Neural cell (in vitro differentiated cells): ENCODE measurements around the gene MAP2K6. TPM values are rescaled to one million over a fixed set of nuclear protein-coding genes. Genes with fewer than 3 reads are reported as not detected.
A peak's percentile ranks its signal among the peaks of the same experiment; 100 is the strongest.

Experiments
- H2AFZ ChIP-seq: fragments of 200-600, 300-800 bp; sonication (generic), shearing (Covaris generic); 2 replicates; pipeline ENCODE4 v1.6.0; 2014; ENCODE audit warnings: low read depth, mild to moderate bottlenecking, antibody characterized with exemption, low read length, moderate library complexity
- H3F3A ChIP-seq: fragments of 200-600 bp; shearing (Covaris generic); 2 replicates; pipeline ENCODE4 v1.6.1; 2016; ENCODE audit warnings: mild to moderate bottlenecking, moderate library complexity, mixed read lengths, antibody characterized with exemption, low read length; ENCODE audit not compliant: insufficient read depth, poor library complexity, severe bottlenecking
- H3K27ac ChIP-seq: fragments of 200-600, 300-800 bp; sonication (generic), shearing (Covaris generic); 2 replicates; pipeline ENCODE4 v1.5.1; 2014; ENCODE audit warnings: mild to moderate bottlenecking, low read length, moderate library complexity
- H3K27me3 ChIP-seq: fragments of 300-800, 200-600 bp; sonication (generic), shearing (Covaris generic); 2 replicates; pipeline ENCODE4 v1.6.0; 2014; ENCODE audit warnings: mild to moderate bottlenecking, low read depth, low read length, moderate library complexity; ENCODE audit not compliant: insufficient read depth
- H3K36me3 ChIP-seq: fragments of 300-800, 200-600 bp; sonication (generic), shearing (Covaris generic); 2 replicates; pipeline ENCODE4 v1.5.1; 2014; ENCODE audit warnings: mild to moderate bottlenecking, antibody characterized with exemption, low read length, moderate library complexity; ENCODE audit not compliant: insufficient read depth
- H3K4me2 ChIP-seq: fragments of 300-800, 200-600 bp; sonication (generic), shearing (Covaris generic); 2 replicates; pipeline ENCODE4 v1.6.0; 2014; ENCODE audit warnings: mild to moderate bottlenecking, low read length
- H3K4me3 ChIP-seq: fragments of 300-800, 200-600 bp; sonication (generic), shearing (Covaris generic); 2 replicates; pipeline ENCODE4 v1.5.1; 2014; ENCODE audit warnings: mild to moderate bottlenecking, low read length, moderate library complexity
- H3K79me2 ChIP-seq: fragments of 200-600 bp; shearing (Covaris generic); replicated peaks from 2 replicates; pipeline ENCODE4 v1.6.0; 2014; ENCODE audit warnings: mild to moderate bottlenecking, low read length, moderate library complexity; ENCODE audit not compliant: insufficient read depth
- H3K9ac ChIP-seq: fragments of 300-800, 200-600 bp; sonication (generic), shearing (Covaris generic); 2 replicates; pipeline ENCODE4 v1.6.1; 2016; ENCODE audit warnings: mild to moderate bottlenecking, low read length, mixed read lengths
- H3K9me2 ChIP-seq: fragments of 200-600 bp; shearing (Covaris generic); 2 replicates; pipeline ENCODE4 v1.6.1; 2016; ENCODE audit warnings: mild to moderate bottlenecking, low read length, mixed read lengths; ENCODE audit not compliant: insufficient read depth
- H3K9me3 ChIP-seq: fragments of 200-600, 300-800 bp; sonication (generic), shearing (Covaris generic); 2 replicates; pipeline ENCODE4 v1.6.1; 2016; ENCODE audit warnings: mild to moderate bottlenecking, mixed run types, low read length, moderate library complexity, mixed read lengths
- H4K20me1 ChIP-seq: fragments of 200-600 bp; shearing (Covaris generic); 2 replicates; pipeline ENCODE4 v1.6.1; 2016; ENCODE audit warnings: mild to moderate bottlenecking, mixed run types; ENCODE audit not compliant: insufficient read depth
- EP300 ChIP-seq: fragments of 450-650 bp; conservative IDR thresholded peaks from 2 replicates; pipeline ENCODE4 v1.6.1; 2014; ENCODE audit warnings: antibody characterized with exemption, mild to moderate bottlenecking, moderate library complexity; ENCODE audit not compliant: poor library complexity, severe bottlenecking
- EZH2 ChIP-seq: fragments of 200-600, 300-800 bp; shearing (Covaris generic), sonication (generic); IDR thresholded peaks from 2 replicates; pipeline ENCODE4 v1.6.1; 2014; ENCODE audit warnings: antibody characterized with exemption, low read length, borderline replicate concordance, mild to moderate bottlenecking; ENCODE audit not compliant: insufficient read depth, poor library complexity, severe bottlenecking
- MXI1 ChIP-seq: fragments of 450-650 bp; conservative IDR thresholded peaks from 2 replicates; pipeline ENCODE4 v1.6.1; 2014; ENCODE audit warnings: antibody characterized with exemption, mild to moderate bottlenecking; ENCODE audit not compliant: poor library complexity, severe bottlenecking
- POLR2AphosphoS5 ChIP-seq: IDR thresholded peaks from 2 replicates; pipeline ENCODE4 v1.6.1; 2012
- RAD21 ChIP-seq: fragments of 450-650 bp; conservative IDR thresholded peaks from 2 replicates; pipeline ENCODE4 v1.6.1; 2014; ENCODE audit warnings: antibody characterized with exemption, mild to moderate bottlenecking, moderate library complexity
- SMC3 ChIP-seq: fragments of 450-650 bp; conservative IDR thresholded peaks from 2 replicates; pipeline ENCODE4 v1.6.1; 2014; ENCODE audit warnings: antibody characterized with exemption, mild to moderate bottlenecking, moderate library complexity; ENCODE audit not compliant: poor library complexity
- TAF1 ChIP-seq: IDR thresholded peaks from 2 replicates; pipeline ENCODE4 v1.6.1; 2012; ENCODE audit warnings: low read depth
- polyA minus RNA-seq: library from RNA; depleted of rRNA, polyadenylated mRNA; stranded (reverse); fragments of >200 nt; gene quantifications from 2 replicates; pipeline ENCODE4 v1.2.3, GENCODE V29; 2014
- polyA plus RNA-seq: library from polyadenylated mRNA; depleted of rRNA; stranded (reverse); fragments of >200 nt; gene quantifications from 2 replicates; pipeline ENCODE4 v1.2.3, GENCODE V29; 2014
- TF ChIP-seq, protein P1 (sequence below): IDR thresholded peaks from 2 replicates; pipeline ENCODE4 v1.6.1; 2012; ENCODE audit warnings: borderline replicate concordance
- TF ChIP-seq, protein P2 (sequence below): fragments of 450-650 bp; IDR thresholded peaks from 2 replicates; pipeline ENCODE4 v1.5.1; 2014; ENCODE audit warnings: antibody characterized with exemption, mild to moderate bottlenecking, moderate library complexity; ENCODE audit not compliant: poor library complexity, severe bottlenecking

The MAP2K6 gene
- polyA plus RNA-seq (9.1 and 10.5 TPM in 2 replicates), polyA minus RNA-seq (32.4 and 41.8 TPM in 2 replicates)

DNA sequence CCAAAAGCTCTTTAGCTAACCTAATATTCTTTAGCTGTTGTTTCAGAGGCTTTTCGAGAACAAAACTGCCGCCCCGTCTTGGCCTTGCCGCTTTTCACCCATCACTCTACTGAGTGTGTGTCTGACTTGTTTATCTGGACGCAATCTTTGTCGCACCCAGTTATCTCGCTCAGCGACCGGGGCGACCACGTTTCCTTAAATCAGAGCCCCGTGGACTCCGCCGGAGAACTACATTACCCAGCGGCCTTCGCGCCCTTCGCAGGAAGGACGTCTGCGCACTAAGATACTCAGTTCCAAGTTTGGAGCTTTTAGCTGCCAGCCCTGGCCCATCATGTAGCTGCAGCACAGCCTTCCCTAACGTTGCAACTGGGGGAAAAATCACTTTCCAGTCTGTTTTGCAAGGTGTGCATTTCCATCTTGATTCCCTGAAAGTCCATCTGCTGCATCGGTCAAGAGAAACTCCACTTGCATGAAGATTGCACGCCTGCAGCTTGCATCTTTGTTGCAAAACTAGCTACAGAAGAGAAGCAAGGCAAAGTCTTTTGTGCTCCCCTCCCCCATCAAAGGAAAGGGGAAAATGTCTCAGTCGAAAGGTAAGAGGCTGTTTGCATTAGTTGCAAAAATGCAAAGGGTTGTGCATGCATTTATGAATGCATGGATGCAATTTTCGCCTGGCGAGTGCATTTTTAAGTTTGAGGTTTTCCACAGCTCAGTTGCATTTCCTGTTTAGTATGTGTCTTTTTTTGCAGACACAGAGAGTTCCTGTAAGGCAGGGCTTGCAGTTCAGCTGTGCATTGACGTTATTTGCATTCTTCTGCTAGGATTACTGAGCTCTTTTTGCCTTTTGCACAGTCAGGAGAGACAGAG is at the start of gene MAP2K6:
TSS of gene MAP2K6 (plus strand) at position 290 of the 867 bp plus-strand sequence. CDS start at position 578, 288 bp downstream.
- Histone ChIP-seq H3K4me3 (peak within 1 kb of the TSS; percentile 74), H3K36me3 (no peaks in the 10 kb centered on the region), H3F3A (no peaks in the 10 kb centered on the region), H3K27me3 (no peaks in the 10 kb centered on the region), H4K20me1 (no peaks in the 10 kb centered on the region), H3K9ac (peak within 1 kb of the TSS; percentile 46), H3K79me2 (peaks cover 38% of the 10 kb centered on the region), H3K9me2 (no peaks in the 10 kb centered on the region), H3K27ac (peak within 1 kb of the TSS; percentile 41), H3K4me2 (peak within 1 kb of the TSS; percentile 83), H3K9me3 (no peaks in the 10 kb centered on the region), H2AFZ (peak within 1 kb of the TSS; percentile 83)
- peak; percentile 41 for TF ChIP-seq SMC3
- TF ChIP-seq, protein P1, sequence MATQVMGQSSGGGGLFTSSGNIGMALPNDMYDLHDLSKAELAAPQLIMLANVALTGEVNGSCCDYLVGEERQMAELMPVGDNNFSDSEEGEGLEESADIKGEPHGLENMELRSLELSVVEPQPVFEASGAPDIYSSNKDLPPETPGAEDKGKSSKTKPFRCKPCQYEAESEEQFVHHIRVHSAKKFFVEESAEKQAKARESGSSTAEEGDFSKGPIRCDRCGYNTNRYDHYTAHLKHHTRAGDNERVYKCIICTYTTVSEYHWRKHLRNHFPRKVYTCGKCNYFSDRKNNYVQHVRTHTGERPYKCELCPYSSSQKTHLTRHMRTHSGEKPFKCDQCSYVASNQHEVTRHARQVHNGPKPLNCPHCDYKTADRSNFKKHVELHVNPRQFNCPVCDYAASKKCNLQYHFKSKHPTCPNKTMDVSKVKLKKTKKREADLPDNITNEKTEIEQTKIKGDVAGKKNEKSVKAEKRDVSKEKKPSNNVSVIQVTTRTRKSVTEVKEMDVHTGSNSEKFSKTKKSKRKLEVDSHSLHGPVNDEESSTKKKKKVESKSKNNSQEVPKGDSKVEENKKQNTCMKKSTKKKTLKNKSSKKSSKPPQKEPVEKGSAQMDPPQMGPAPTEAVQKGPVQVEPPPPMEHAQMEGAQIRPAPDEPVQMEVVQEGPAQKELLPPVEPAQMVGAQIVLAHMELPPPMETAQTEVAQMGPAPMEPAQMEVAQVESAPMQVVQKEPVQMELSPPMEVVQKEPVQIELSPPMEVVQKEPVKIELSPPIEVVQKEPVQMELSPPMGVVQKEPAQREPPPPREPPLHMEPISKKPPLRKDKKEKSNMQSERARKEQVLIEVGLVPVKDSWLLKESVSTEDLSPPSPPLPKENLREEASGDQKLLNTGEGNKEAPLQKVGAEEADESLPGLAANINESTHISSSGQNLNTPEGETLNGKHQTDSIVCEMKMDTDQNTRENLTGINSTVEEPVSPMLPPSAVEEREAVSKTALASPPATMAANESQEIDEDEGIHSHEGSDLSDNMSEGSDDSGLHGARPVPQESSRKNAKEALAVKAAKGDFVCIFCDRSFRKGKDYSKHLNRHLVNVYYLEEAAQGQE, result peak; percentile 48
- TF ChIP-seq RAD21, result peak; percentile 33
- TF ChIP-seq EZH2, result no peak
- TF ChIP-seq POLR2AphosphoS5, result peak; percentile 49
- TF ChIP-seq EP300, result peak; percentile 40
- peak; percentile 90 for TF ChIP-seq MXI1
- no peak for TF ChIP-seq TAF1
- TF ChIP-seq, protein P2, sequence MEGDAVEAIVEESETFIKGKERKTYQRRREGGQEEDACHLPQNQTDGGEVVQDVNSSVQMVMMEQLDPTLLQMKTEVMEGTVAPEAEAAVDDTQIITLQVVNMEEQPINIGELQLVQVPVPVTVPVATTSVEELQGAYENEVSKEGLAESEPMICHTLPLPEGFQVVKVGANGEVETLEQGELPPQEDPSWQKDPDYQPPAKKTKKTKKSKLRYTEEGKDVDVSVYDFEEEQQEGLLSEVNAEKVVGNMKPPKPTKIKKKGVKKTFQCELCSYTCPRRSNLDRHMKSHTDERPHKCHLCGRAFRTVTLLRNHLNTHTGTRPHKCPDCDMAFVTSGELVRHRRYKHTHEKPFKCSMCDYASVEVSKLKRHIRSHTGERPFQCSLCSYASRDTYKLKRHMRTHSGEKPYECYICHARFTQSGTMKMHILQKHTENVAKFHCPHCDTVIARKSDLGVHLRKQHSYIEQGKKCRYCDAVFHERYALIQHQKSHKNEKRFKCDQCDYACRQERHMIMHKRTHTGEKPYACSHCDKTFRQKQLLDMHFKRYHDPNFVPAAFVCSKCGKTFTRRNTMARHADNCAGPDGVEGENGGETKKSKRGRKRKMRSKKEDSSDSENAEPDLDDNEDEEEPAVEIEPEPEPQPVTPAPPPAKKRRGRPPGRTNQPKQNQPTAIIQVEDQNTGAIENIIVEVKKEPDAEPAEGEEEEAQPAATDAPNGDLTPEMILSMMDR, result peak; percentile 9

DNA sequence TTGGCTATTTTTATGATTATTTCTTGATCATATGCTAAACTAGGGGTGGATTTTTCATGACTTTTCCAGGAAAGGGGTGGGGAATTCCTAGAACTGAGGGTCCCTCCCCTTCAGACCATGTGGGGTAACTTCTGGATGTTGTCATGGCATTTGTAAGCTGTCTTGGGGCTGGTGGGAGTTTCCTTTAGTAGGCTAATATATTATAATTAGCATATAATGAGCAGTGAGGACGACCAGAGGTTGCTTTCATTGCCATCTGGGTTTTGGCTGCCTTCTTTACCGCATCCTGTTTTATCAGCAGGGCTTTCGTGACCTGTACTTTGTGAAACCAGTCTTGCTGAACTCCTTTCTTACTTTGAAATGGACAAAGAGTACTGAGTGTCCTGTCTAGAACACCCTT is 47.2 kb upstream of the MAP2K6 start:
- Histone ChIP-seq H3K9me3 (no peaks in the 10 kb centered on the region), H3K36me3 (no peaks in the 10 kb centered on the region), H3F3A (no peaks in the 10 kb centered on the region), H3K4me3 (no peak overlapping the region), H3K9me2 (no peaks in the 10 kb centered on the region), H2AFZ (no peak overlapping the region), H3K27me3 (no peaks in the 10 kb centered on the region), H3K9ac (no peak overlapping the region), H3K79me2 (no peaks in the 10 kb centered on the region), H3K4me2 (no peak overlapping the region), H4K20me1 (no peaks in the 10 kb centered on the region), H3K27ac (no peak overlapping the region)
- no peak for TF ChIP-seq EP300
- no peak for TF ChIP-seq TAF1
- no peak for TF ChIP-seq POLR2AphosphoS5
- TF ChIP-seq, protein P1, result no peak
- TF ChIP-seq MXI1, result no peak
- TF ChIP-seq EZH2, result no peak
- TF ChIP-seq, protein P2, result no peak
- no peak for TF ChIP-seq RAD21
- no peak for TF ChIP-seq SMC3
